Activated CD4-positive, alpha-beta T cell treated with anti-CD3 and anti-CD28 coated beads, Interleukin-2, amount 10 ng/mL, durations not matched to agents 7 days and 5 days (primary cell): ENCODE data around the gene MRPL22. TPM values are rescaled to one million over a fixed set of nuclear protein-coding genes. Genes with fewer than 3 reads are reported as not detected.
"Not testable (repeated sequence)": the region's sequence is repeated elsewhere in the genome, so short reads cannot be mapped to it uniquely, and the experiment has no call there.

Source experiments
- CTCF ChIA-PET: fragments of 350-600 bp; sonication (Branson Sonifier 250); formaldehyde crosslinking; loops from one replicate; lab custom pipeline; 2021; ENCODE audit warnings: antibody characterized with exemption; lab: Charles Lee
- POLR2A ChIA-PET: fragments of 350-600 bp; sonication (Branson Sonifier 250); formaldehyde crosslinking; loops from one replicate; lab custom pipeline; 2021; ENCODE audit warnings: antibody characterized with exemption; lab: Charles Lee
- DNase-seq: peaks from one replicate; pipeline ENCODE4 v3.0.0-alpha.2; 2020
- H3K27ac Mint-ChIP-seq: one replicate; pipeline ENCODE4 v1.8.0; 2021; ENCODE audit warnings: mild to moderate bottlenecking, moderate library complexity, mixed read lengths
- H3K27me3 Mint-ChIP-seq: one replicate; pipeline ENCODE4 v1.8.0; 2021; ENCODE audit warnings: mixed read lengths
- H3K36me3 Mint-ChIP-seq: one replicate; pipeline ENCODE4 v1.8.0; 2021; ENCODE audit warnings: low read depth, mixed read lengths
- H3K4me1 Mint-ChIP-seq: one replicate; pipeline ENCODE4 v1.8.0; 2021; ENCODE audit warnings: mixed read lengths
- H3K4me3 Mint-ChIP-seq: one replicate; pipeline ENCODE4 v1.8.0; 2021; ENCODE audit warnings: mild to moderate bottlenecking, moderate library complexity, mixed read lengths
- H3K9me3 Mint-ChIP-seq: one replicate; pipeline ENCODE4 v1.8.0; 2021; ENCODE audit warnings: mixed read lengths
- total RNA-seq, 2 experiments: library from RNA; stranded (reverse); gene quantifications; one replicate each; pipeline ENCODE4 v1.2.3, GENCODE V29; 2021

MRPL22 gene
- total RNA-seq, 2 experiments from 2014 or later, result 44.2 to 51.0 TPM

DNA sequence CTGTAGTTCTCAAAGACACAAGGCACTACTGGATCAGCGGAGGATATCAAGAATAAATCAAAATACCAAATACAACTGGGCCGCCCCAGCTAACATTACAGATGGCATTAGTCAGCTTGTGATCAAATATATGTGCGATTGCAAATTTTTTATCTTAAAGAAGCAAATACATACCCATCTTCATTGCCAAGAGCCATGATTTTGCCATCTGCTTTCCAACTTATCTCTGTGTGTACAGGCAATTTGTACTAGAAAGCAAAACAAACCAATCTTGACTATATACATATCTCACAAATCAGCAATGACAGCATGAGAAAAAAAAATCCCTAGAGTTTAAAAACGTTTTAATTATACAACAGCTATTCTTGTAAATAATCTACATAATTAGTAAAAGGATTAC, 23.1 kb upstream of the MRPL22 start:
- H3K4me1 Mint-ChIP-seq, result no peaks in the 10 kb centered on the region
- POLR2A ChIA-PET, result no interaction called here
- H3K36me3 Mint-ChIP-seq, result peaks cover 23% of the 10 kb centered on the region
- H3K4me3 Mint-ChIP-seq, result no peak overlapping the region
- H3K9me3 Mint-ChIP-seq, result no peaks in the 10 kb centered on the region
- no peak for DNase-seq
- H3K27me3 Mint-ChIP-seq, result no peaks in the 10 kb centered on the region
- CTCF ChIA-PET, result interaction anchor here (0.9 to 1.5 kb wide), 3 partner anchors 10 to 16 kb away, joined by 3 to 6 read pairs (median 4); no protein-coding TSS in a partner anchor
- no peak overlapping the region for H3K27ac Mint-ChIP-seq

GRCh38 chr5:154923441-154924430, 17.1 kb upstream of the MRPL22 start:
- H3K4me1 Mint-ChIP-seq, result no peaks in the 10 kb centered on the region
- ChIA-PET POLR2A (no interaction called here), CTCF (no interaction called here)
- H3K27ac Mint-ChIP-seq, result no peak overlapping the region
- H3K36me3 Mint-ChIP-seq, result peaks cover 39% of the 10 kb centered on the region
- no peak for DNase-seq
- no peaks in the 10 kb centered on the region for H3K27me3 Mint-ChIP-seq
- no peak overlapping the region for H3K4me3 Mint-ChIP-seq
- H3K9me3 Mint-ChIP-seq, result no peaks in the 10 kb centered on the region

GRCh38 chr5:154933537-154933936, 7.3 kb upstream of the MRPL22 start:
- no peak overlapping the region for H3K4me3 Mint-ChIP-seq
- peaks cover 31% of the 10 kb centered on the region for H3K4me1 Mint-ChIP-seq
- H3K27me3 Mint-ChIP-seq, result no peaks in the 10 kb centered on the region
- no peak for DNase-seq
- no peak overlapping the region for H3K27ac Mint-ChIP-seq
- CTCF ChIA-PET, result interaction anchor here (0.7 to 0.9 kb wide), 3 partner anchors 17 to 697 kb away, joined by 3 to 4 read pairs (median 3); no protein-coding TSS in a partner anchor
- H3K36me3 Mint-ChIP-seq, result peaks cover 25% of the 10 kb centered on the region
- POLR2A ChIA-PET, result no interaction called here
- H3K9me3 Mint-ChIP-seq, result no peaks in the 10 kb centered on the region

DNA sequence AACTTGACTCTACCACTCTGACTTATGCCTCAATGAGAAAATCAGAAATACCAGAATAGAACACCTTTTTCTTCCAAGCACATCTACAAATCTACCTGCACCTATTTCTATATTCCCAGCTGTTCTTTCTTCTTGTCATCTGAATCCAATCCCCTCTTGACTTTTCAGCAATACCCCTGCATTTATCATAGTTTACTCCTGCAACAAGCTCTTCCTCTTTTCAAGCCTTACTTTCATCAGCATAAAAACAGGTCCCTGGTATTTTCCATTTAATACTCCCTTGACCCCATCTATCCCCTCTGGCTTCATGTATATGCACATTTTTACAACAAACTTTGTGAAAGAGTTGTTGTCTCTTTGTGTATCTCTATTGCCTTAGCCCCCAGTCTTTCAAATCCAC, 6.0 kb upstream of the MRPL22 start:
- Mint-ChIP-seq H3K36me3 (peaks cover 24% of the 10 kb centered on the region), H3K9me3 (no peaks in the 10 kb centered on the region), H3K4me3 (no peak overlapping the region), H3K27ac (no peak overlapping the region), H3K4me1 (peaks cover 37% of the 10 kb centered on the region), H3K27me3 (no peaks in the 10 kb centered on the region)
- CTCF ChIA-PET, result no interaction called here
- no peak for DNase-seq
- POLR2A ChIA-PET, result no interaction called here

GRCh38 chr5:154937186-154937717, 3.6 kb upstream of the MRPL22 start:
- Mint-ChIP-seq H3K27me3 (no peaks in the 10 kb centered on the region), H3K9me3 (no peaks in the 10 kb centered on the region), H3K36me3 (peaks cover 14% of the 10 kb centered on the region), H3K4me3 (peak overlapping the region; percentile 91), H3K27ac (peak overlapping the region; percentile 87), H3K4me1 (peaks cover 53% of the 10 kb centered on the region)
- no peak for DNase-seq
- POLR2A ChIA-PET, result no interaction called here
- CTCF ChIA-PET, result interaction anchor here (0.7 to 1.0 kb wide), 3 partner anchors 10 to 287 kb away, joined by 3 read pairs; no protein-coding TSS in a partner anchor

DNA sequence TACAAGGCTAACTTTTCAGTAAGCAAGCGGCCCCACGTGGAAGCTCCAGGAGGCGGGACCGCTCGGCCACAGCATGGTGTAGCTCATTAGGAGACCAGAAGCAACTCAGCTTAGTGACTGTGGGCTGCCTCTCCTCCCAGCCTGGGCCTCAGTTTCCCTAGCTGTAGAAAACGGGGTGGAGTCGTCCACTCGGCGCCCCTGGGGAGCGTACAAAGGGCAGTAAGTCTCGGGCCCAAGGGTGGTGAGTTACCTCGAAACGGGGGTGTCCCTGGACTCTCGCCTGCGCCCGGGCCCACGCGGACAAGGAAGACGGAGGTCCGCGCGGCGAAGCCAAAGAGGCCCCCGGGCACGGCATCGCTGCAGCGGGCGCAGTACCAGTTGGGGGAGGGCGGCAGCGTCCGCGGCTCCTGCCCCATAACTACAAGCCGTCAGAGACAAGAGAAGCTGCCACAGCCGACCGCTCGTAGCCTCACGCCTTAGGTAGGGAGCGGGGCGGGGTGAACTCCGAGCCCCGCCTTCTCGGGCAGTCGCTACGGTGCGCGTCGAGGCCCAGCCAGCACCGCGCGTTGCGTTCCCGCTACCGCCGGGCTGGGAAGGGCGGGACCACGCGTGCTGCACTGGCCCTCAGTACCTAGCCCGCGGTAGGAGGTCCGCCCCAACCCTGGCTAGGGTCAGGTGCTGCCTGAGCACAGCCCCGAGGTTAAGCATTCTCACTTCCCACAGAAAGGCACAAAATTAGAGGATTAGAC, 3.0 kb upstream of the MRPL22 start, which contains the start of gene GEMIN5:
Gene GEMIN5 (minus strand): TSS at position 494 of the 749 bp plus-strand sequence. CDS start 78 bp downstream, at position 416.
- H3K4me3 Mint-ChIP-seq, result peak within 1 kb of the TSS; percentile 91
- DNase-seq, result peak; percentile 85
- H3K9me3 Mint-ChIP-seq, result no peaks in the 10 kb centered on the region
- ChIA-PET CTCF (interaction anchor here (1.0 kb wide), 1 partner anchor 98 kb away, joined by 3 read pairs; no protein-coding TSS in a partner anchor), POLR2A (no interaction called here)
- H3K36me3 Mint-ChIP-seq, result peaks cover 14% of the 10 kb centered on the region
- H3K4me1 Mint-ChIP-seq, result peaks cover 59% of the 10 kb centered on the region
- no peaks in the 10 kb centered on the region for H3K27me3 Mint-ChIP-seq
- H3K27ac Mint-ChIP-seq, result peak within 1 kb of the TSS; percentile 87

DNA sequence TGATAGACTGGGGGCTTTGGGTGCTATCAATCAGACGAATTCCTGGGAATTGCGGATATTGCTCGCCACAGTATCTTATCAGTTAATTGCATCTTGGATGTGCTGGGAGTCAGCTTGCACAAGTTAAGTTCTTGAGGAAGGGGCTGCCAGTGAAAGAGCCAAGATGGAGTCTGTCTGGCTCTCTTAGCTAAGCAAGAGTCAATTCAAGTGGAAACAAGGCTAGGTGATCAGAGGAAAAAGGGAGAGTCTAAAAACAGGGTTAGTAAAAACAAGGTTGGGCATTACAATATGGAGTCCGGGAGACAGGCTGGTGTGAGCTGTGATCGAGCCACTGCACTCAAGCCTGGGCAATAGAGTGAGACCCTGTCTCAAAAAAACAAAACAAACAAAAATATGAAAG, 1.5 kb upstream of the MRPL22 start:
- H3K27ac Mint-ChIP-seq, POLR2A ChIA-PET: not testable (repeated sequence)
- H3K4me3 Mint-ChIP-seq, result peak overlapping the region; percentile 18

GRCh38 chr5:154940375-154940771, 500 bp upstream of the MRPL22 start:
- Mint-ChIP-seq H3K27ac (peak overlapping the region; percentile 95), H3K4me3 (peak overlapping the region; percentile 90), H3K27me3 (no peaks in the 10 kb centered on the region), H3K36me3 (peaks cover 3% of the 10 kb centered on the region), H3K4me1 (peaks cover 54% of the 10 kb centered on the region), H3K9me3 (no peaks in the 10 kb centered on the region)
- DNase-seq, result no peak
- POLR2A ChIA-PET, result no interaction called here
- CTCF ChIA-PET, result interaction anchor here (1.6 kb wide), 1 partner anchor 10 kb away, joined by 5 read pairs; no protein-coding TSS in a partner anchor

More for the DNA sequence above, 1.5 kb upstream of the MRPL22 start:
- H3K9me3 Mint-ChIP-seq, DNase-seq, H3K27me3 Mint-ChIP-seq: not testable (repeated sequence)
- Mint-ChIP-seq H3K4me1 (peaks cover 61% of the 10 kb centered on the region), H3K36me3 (peaks cover 12% of the 10 kb centered on the region)
- CTCF ChIA-PET, result interaction anchor here (1.6 kb wide), 1 partner anchor 9 kb away, joined by 5 read pairs; no protein-coding TSS in a partner anchor

GRCh38 chr5:154943527-154943926, 2.7 kb downstream of the MRPL22 start:
- Mint-ChIP-seq H3K27me3 (no peaks in the 10 kb centered on the region), H3K36me3 (no peaks in the 10 kb centered on the region), H3K4me3 (no peak overlapping the region), H3K4me1 (peaks cover 32% of the 10 kb centered on the region), H3K9me3 (no peaks in the 10 kb centered on the region), H3K27ac (no peak overlapping the region)
- no peak for DNase-seq
- ChIA-PET POLR2A (no interaction called here), CTCF (no interaction called here)

DNA sequence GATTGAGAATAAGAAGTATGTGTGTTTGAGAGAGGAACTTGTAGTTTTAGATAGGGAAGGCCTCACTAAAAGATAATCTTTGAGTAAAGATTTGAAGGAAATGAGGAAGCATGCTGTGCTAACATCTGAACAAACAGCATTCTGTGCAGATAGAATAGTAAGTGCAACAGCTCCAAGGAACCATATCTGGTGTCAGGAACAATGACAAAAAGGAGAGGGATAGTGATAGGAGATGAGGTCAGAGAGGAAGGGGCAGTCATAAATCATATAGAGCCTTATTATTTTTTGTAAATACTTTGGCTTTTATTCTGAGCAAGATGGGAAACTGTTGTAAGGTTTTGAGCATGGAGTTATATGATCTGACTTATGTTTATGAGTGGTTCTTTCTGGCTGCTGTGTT, 3.8 kb downstream of the MRPL22 start:
- H3K36me3 Mint-ChIP-seq, result peaks cover 1% of the 10 kb centered on the region
- ChIA-PET CTCF (interaction anchor here (0.9 kb wide), 1 partner anchor 992 kb away, joined by 4 read pairs; no protein-coding TSS in a partner anchor), POLR2A (no interaction called here)
- peaks cover 30% of the 10 kb centered on the region for H3K4me1 Mint-ChIP-seq
- DNase-seq, result no peak
- H3K27me3 Mint-ChIP-seq, result no peaks in the 10 kb centered on the region
- no peak overlapping the region for H3K27ac Mint-ChIP-seq
- H3K9me3 Mint-ChIP-seq, result no peaks in the 10 kb centered on the region
- H3K4me3 Mint-ChIP-seq, result no peak overlapping the region

- CTCF ChIA-PET, result interaction anchor here (0.9 kb wide), 1 partner anchor 993 kb away, joined by 4 read pairs; no protein-coding TSS in a partner anchor
- peaks cover 1% of the 10 kb centered on the region for H3K36me3 Mint-ChIP-seq
- H3K4me1 Mint-ChIP-seq, result peaks cover 21% of the 10 kb centered on the region
- no peak overlapping the region for H3K27ac Mint-ChIP-seq
- no peak overlapping the region for H3K4me3 Mint-ChIP-seq
- H3K27me3 Mint-ChIP-seq, result no peaks in the 10 kb centered on the region
- POLR2A ChIA-PET, result no interaction called here
- H3K9me3 Mint-ChIP-seq, result no peaks in the 10 kb centered on the region
- DNase-seq, result no peak
Measured at GRCh38 chr5:154945695-154946301, 4.9 kb downstream of the MRPL22 start.

- Mint-ChIP-seq H3K9me3 (no peaks in the 10 kb centered on the region), H3K36me3 (peaks cover 6% of the 10 kb centered on the region), H3K27me3 (no peaks in the 10 kb centered on the region), H3K4me3 (no peak overlapping the region), H3K27ac (no peak overlapping the region), H3K4me1 (peaks cover 9% of the 10 kb centered on the region)
- ChIA-PET CTCF (interaction anchor here (0.6 kb wide), 1 partner anchor 210 kb away, joined by 3 read pairs; no protein-coding TSS in a partner anchor), POLR2A (no interaction called here)
- no peak for DNase-seq
Measured at GRCh38 chr5:154947778-154948177, 6.9 kb downstream of the MRPL22 start.
